HG02610 (cell line): ENCODE data around the gene MYO1E.
"Not testable (repeated sequence)": the region's sequence is repeated elsewhere in the genome, so short reads cannot be mapped to it uniquely, and the experiment has no call there.

Experiments used
- ATAC-seq: cut with Tn5 transposase; IDR thresholded peaks from one replicate; pipeline ENCODE4 v1.9.1; 2021; ENCODE audit warnings: mild to moderate bottlenecking, moderate library complexity; ENCODE audit not compliant: unreplicated experiment

MYO1E gene

DNA sequence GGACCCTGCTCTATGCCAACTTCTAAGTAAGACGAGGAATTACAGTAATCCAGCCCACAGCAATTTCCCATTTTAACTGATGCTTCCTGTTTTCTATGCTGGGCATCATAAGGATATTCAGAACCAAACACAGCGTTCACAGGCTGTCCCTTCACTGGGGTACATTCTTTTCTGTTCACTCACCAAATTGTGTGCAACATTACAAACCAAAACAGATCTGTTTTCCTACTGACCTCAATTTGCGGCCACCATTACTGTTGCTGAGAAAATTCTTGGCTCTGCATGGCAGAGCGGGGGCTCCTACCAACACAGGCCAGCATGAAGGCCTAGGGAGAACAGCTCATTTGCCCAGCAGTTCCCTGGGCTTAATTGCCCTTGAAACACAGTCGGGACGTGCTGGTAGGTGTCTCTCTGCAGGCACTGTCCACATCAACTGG is 76.5 kb downstream of the MYO1E start:
- ATAC-seq: no peak

DNA sequence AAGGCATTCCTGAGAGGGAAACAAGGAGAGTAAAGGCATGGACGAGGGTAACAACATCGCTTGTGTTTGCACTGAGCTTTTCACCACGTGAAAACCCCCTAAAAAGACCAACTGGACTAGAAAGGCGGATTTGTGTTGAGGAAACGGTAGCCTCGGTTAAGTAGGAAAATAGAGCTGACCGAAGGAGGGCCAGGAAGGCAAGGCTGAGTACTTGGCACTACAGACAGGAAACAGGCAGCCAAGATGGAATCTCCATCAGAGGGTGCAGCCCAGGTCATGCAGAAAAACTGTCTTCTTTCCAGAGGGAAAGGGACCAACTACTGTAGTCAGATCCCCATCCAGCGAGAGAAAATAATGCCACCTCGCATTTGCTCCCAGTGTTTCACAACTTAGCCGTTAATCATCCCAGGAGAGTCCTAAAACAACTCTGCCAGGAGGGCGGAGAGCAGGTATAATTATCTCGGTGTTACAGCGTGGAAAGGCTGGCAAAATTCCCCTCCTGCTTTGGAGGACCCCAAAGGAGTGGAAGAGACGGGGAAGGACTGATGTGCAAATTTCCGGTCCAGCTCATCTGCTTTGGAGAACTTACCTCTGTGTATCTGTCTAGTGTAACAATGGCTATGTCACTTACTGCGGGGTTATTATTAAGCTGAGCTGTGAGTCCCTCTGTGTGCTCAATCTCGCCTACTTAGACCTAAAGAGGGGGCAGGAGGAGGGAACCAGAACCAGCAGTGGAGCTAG is 77.2 kb downstream of the MYO1E start:
- no peak for ATAC-seq

DNA sequence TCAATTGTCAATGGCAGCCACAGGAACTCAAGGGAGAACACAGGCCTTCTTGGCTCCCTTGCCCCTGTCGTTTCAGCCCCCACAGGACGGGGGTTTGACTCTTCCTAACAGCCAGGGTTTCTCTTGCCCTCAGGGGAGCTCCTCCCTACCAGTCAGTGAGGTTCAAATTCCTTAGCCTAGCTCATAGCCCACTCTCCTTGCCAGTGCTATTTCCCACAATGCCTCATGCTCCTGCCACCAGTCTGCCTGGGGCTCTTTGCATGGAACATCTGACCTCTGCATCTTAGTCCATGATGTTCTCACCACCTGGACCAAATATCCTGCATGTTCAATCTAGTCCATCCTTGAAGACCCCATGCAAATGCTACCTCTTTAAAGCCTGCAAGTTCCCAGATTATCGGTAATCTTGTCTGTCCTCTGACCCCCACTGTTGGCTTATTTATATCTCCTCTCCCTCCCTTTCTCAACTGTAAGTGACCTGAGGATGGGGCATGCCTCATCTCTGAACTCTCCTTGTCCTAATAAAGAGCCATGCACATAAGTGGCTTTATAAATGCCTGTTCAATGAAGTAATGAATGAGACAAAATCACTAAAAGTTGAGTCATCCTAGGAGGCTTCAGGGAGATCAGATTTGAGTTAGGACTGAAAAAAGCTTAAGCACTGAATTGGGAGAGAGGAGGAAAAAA is 78.0 kb downstream of the MYO1E start:
- no peak for ATAC-seq

DNA sequence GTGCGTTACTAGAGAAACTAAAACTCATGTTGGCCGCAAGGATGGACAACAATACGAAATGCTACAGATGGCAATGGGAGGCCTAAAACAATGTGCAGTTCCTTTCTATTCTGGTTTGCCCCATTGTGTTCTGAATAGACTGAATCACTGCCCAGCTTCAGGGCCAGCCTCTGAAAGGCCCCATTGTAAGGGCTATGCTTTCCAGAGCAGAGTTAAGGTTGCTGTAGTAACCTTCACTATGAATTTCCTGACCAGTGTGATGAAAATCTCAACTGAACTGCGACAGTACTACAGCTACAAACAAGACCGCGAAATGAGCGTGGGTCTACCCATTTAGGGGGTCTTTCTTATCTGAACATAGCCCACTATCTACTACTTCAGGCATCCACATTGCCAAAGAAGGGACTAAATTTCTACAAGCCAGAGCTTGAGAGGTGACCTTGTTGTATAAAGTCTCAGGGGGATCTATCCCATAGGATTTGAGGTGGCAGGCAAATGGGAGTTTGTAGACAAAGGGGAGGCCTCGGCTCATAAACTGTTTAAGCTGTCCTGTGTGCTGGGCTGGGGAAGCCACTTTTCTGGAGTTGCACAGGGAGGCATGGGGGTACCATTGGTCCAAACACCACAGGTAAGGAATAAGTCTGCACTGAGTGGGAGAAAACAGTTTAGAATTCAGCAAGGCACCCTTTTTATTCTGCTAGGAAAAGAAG is 80.1 kb downstream of the MYO1E start:
- ATAC-seq: no peak

DNA sequence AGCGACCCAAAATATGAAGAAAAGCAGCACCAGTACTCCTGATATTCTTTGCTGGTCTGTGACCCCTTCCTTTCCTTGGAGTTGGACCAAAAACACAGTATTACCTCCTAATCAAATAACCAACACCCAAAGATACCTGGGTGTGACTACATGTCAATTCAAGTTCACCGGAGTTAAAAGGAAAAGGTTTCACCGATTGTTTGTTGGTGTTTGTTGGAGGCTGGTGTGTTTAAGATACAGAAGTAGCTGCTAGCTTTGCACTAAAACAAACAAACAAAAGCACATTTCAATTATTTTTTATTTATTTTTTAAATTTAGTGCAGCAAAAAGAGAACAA is 81.5 kb downstream of the MYO1E start:
- ATAC-seq: no peak

DNA sequence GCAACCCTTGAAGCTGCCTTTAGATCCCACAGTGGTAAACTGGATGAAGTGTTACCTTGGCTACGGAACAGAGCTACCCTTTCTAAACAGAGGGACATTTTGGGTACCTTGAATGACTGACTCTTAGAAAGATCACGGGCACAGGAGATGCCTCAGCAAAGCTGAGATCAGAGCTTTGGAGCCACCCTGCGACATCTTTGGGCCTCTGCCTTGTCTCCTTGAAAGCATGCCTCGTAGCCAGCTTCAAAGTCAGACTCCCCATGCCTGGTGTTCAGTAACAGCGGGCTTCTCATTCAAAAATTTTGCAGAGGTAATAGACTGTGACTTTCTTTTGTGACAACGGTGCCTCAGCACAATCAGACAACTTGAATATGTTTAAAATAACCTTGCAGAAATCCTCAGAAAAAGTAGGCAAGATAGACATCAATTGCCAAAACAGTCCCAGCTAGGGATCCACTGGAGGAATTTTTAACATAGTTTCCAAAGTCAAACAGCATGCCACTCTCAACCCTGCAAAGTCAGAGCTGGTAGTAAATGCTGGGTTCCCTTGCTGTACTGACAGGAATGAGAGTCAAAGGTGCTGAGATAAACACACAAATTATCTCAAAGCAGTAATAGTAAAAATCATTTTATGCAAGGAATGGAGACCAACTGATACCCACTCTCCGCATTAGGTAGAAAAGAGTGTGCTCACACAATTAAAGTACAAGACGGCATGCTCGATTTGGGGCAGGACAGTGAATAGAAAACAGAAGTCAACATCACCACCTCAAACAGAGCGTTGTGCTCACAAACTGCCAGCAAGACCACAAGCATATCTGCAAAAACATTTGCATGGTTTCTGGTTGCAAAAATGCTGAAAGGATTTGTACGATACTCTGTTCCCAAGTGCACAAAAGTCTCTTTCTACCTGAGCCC is 82.1 kb downstream of the MYO1E start:
- no peak for ATAC-seq

DNA sequence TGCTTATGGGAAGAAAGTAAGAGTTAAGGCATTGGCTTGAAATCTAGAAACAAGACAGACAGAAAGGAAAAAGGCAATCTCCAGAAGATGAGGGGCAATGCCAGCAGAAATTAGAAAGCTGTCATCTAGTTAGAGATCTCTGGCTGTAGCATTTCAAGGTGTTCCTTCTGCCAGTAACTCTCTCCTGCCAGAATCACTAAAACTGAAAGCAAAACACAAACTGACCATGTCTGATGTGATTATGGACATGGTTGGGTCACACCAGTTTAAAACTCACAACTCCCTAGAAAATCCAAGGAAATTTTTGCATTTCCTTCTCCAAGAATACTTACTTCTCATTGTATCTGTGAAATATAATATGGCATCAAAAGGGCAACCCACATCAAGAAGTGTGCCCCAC is 83.1 kb downstream of the MYO1E start:
- no peak for ATAC-seq

DNA sequence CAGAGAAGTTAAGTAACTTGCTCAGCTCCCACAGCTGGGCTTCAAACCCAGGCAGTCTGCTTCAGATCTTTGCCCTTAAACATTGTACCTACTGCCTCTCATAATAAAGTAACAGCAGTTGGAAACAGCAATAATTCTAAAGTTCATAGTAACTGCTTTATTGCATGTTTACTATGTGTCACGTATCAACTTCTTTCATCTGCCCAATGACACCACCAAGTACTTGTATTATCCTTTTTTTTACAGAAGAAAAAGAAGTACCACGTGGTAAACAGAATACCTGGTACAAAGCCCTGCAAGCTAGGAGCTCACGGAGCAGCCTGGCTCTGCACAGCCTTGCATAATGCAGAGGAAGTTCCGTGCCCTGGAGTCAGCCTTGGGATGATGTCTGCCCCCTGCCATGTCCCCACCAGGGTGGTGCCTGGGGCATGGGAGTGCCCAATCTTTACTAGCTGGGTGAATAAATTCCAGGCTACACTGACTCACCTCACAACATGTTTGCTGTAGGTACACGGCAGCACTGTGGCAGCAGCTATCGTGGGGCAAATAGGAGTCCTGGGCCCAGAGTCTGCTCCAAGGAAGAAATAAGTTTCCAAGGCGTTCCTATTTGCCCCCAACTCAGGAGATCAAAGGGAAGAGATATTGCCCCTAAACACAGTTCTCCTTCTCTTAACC is 88.8 kb downstream of the MYO1E start:
- ATAC-seq: no peak

DNA sequence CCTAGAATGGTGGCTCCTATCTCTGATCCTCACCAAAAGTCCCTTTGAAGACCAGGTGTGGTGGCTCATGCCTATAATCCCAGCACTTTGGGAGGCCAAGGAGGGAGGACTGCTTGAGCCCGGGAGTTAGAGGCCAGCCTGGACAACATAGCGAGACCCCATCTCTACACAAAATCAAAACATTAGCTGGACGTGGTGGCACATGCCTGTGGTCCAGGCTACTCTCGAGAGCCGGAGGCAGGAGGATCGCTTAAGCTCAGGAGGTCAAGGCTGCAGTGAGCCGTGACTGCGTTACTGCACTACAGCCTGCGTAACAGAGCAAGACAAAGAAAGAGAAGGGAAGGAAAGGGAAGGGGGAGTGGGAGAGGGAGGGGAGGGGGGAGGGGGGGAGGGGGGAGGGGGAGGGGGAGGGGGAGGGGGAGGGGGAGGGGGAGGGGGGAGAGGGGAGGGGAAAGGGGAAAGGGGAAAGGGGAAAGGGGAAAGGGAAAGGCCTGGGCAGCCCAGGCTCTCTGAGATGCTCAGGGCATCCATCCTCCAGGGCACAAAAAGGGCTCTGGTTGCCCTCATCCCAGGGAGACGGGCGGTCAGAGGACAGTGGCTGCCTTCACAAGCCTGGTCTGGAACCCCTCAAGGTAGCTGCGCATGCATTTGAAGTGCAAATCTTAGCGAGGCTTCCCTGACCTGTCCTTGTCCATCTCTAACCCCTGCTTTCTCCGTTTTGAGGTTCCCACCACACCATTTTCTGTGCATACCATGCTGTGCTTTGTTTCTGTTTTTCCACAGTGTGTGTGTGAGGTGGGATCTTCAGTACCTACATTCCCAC is 89.9 kb downstream of the MYO1E start:
- no peak for ATAC-seq

DNA sequence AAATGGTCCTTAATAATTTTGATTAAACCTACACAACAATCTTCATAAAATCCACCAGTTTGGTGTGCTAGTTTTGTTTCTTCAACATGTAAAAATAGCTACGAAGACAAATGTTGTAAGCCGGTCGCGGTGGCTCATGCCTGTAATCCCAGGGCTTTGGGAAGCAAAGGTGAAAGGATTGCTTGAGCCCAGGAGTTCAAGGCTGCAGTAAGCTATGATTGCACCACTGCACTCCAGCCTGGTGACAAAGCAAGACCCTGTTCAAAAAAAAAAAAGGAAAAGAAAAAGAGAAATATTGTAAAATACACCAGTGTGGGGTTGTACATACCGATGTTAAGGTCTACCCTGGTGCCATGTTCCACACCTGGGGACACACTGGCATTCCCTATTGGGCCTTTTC is 91.0 kb downstream of the MYO1E start:
- ATAC-seq: no peak

DNA sequence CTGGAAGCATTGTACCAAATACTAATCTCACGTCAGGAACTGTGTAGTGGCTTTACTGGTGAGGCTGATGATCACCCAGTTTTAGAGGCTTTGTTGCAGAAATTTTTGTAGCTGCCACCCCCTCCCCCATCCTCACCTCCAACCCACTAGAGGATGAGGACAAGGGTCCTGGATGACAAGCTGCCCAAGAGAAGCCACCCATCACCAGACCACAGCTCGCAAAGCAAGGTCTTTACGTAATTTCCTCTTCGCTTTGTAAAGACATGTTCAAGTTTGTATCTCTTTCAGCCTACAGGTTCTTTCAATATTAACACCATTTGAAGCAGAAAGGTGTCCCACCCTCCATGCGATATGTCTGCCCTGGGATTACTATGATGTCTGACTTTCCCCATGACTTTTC is 91.8 kb downstream of the MYO1E start:
- ATAC-seq: no peak

DNA sequence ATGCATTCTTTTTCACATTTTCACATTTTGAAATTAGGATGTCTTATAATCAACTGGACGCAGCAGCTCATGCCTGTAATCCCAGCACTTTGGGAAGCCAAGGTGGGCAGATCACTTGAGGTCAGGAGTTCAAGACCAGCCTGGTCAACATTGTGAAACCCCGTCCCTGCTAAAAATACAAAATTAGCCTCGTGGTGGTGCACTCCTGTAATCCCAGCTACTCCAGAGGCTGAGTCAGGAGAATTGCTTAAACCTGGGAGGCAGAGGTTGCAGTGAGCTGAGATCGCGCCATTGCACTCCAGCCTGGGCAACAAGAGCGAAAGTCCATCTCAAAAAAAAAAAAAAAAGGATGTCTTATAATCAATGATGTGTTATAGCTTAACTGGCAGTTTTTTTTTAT is 92.4 kb downstream of the MYO1E start:
- ATAC-seq: not testable (repeated sequence)

DNA sequence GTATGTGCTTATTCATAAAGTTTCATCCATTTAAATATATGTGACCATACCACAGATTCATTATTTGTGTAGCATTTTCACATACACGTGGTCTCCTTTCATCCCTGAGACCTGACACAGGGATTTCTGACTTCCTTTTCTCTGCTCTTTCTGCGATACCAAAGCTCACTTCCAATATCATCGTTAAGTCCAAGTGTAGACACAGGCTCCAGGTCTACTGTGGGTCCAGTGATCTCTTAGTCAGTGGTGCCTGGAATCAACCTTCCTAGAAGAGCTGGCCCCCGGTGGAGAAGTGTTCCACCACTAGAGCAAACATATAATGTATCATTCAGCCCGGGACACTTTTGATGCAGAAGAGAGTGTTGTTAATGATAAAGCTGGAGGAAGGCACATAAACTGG is 93.6 kb downstream of the MYO1E start:
- ATAC-seq: no peak

DNA sequence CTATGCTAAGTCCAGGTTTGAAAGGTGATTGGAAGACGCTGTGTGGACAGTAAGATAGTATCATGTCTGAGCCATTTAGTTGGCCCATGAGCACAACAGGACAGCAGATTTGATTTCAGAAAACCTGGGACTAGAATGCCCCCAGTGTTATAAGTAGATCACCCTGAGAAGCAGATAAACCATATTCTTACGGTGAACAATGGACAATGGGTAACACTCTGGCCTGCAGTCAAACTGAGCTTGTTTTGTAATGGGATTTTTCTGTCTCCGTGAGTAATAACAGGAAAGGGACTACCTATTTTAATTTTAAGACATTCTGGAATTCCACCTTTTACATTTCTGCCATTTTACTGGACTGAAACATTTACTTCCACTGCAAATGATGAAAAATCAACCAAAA is 94.6 kb downstream of the MYO1E start:
- ATAC-seq: no peak

DNA sequence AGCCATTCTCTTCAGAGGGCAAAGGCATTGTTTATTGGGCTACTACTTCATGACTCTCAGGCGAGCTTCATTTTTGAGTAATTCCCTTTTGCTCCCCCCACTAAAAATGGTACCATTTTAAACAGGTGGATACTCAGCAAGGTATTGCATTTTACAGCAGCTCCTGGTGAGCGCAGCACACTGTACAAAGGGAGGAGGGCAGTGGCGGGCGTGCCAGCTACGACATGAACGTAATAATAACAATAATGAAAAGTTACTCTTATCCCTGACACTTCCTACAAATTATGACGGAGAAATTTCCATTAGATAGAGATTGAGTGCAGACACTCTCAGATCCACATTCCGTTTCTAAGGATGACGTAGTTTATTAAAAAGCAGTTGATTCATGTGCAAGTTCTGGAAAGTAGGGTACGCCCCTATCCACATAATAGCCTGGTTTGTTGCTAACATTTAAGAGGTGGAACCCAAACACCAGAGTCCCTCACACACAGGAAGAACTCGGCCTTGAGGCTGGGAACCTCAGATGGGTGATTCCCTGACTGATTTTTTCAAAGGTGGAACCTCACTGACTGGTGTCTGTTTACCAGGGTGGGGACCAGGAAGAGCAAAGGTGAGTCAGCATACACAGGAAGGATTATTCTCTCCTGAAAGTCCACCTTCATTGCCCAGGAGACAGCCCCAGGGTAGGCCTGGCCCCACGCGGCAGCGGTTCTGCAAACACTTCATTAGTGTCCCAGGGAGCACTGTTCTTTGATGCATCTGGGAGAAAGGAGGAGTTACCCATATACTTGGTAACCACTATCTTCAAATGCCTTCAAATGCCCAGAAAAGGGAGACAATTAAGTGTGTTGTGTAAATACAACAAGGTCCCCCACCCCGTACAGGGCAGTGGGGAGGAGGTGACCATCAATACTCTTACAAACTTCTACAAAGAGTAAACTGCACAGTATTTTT is 96.2 kb downstream of the MYO1E start:
- ATAC-seq: no peak

DNA sequence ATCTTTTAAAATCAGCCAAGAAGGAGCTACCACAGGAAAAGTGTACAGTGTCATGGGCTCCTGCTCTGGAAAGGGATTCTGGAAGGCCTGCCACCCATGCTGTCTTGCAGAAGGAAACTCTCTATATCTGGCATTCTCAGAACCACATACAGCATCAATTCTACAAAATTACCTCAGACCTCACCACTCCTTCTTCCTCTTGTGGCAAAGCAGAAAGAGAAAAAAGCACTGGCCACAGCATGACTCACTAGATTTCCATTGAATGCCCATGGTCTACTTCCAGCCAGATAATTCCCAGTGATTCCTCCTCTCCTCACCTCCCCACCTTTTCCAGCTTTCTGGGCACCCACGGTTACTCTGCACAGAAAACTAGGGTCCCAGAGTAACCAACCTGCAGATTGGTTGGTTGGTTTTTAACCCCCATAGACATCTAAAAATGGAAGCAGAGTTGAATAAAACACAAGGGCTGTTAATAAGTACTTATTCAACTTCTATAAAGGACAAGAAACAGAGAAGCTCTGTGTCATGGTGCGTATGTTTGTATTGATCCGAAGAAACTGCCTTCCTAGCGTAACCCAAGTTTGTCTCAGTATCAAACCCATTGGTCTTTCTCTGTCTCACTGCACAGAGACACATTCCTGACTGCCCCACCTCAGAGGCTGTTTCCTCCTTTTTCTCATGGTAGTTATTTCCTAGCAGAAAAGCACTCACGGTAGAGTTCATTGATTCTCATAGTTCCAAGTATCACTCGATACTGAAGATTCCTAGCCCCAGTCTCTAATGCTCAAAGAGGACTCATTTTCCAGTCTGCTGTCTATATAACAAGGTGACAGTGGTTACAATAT is 98.3 kb downstream of the MYO1E start:
- no peak for ATAC-seq

DNA sequence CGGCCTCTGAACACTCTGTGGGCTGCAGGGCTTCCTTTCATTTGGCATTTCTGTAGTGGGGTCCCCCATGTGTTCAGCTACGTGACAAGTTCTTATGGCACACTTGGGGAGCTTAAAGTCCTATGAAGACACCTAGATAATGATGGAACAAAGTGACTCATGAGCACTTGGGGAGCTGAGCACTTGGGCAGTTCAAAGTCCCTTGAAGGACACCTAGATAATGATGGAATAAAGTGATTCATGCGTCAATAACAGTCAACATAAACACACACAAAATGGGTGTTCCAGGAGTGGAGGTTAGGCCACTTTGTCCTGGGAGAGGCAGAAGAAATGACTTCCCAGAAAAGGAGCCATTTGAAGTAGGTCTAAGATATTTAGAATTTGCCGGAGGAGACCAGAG is 99.4 kb downstream of the MYO1E start:
- no peak for ATAC-seq
